NCI-H345 treated with DMSO at 0.1 percent for 48 hours (cell line): ENCODE results near the gene RASAL2.

Experiments
- DNase-seq: peaks from one replicate; lab custom pipeline; 2025; ENCODE audit not compliant: unreplicated experiment; lab: John Stamatoyannopoulos, UW

The RASAL2 gene

DNA sequence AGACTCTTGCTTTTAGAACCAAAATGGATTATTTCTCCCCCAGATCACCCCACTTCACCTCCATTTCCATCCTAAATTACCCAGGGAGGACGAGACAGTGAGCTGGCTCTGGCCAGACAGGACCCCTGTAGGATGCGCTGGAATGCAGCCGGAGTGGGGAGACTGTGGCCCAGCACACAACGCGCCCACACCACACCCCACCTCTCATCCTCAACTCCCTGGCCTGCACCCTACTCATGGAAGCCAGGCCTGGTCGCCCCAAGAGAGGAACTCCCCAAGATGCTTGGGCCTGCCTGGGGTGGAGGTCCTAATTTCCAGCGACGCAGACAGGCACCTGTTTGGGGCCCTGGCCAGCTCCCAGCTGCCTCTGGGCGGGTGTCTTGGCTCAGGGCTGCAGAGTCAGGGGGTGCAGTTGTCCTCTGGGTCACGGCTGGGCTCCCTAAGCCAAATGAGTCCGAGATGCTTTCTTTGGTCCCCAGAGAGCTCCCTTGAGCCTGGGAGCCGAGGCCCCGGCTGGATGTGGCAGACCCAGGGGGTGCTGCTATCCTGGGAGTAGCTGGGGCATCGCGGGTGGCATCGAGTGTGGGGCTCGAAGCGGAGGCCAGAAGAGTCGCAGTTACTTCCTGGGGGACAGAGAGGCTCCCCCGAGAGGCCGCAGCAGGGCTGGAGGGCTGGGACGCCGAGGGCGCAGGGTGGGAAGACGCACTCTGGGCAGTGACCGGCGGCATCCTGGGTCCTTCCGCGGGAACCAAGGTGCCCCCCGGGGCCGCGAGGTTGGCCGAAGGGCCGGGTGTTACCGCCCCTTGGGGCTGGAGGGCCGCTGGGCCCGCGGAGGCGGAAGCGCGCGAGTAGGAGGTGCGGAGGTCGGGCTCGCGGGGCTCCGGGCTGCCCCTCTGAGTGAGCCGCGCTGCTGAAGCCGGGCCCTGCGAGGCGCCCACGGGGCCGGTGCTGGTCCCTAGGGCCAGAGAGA is 392.5 kb downstream of the RASAL2 start:
- no peak for DNase-seq

DNA sequence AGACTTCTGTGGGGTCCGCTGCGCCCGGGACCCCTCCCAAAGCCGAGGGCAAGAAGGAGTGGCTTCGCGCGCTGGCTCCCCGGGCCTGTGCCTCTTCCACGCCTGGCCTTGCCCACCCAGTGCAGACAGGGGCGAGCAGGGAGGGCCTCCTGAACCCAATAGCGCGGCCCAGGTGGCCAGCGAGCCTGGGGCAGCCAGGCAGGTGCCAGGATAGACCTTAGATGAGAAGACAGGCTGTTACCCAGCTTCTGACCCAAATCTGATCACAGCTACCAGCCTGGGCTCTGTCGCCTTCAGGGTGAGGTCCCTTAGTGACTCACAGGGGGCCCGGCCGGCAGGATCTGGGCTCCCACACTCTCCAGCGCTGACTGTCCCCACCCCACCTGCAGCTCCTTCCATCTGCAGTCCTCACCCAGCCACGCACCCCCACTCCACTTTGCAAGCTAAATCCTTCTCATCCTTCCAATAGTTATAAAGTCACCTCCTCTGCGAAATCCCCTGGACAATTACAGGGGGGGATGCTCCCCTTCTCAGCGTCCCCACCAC is 393.2 kb downstream of the RASAL2 start:
- DNase-seq: no peak

DNA sequence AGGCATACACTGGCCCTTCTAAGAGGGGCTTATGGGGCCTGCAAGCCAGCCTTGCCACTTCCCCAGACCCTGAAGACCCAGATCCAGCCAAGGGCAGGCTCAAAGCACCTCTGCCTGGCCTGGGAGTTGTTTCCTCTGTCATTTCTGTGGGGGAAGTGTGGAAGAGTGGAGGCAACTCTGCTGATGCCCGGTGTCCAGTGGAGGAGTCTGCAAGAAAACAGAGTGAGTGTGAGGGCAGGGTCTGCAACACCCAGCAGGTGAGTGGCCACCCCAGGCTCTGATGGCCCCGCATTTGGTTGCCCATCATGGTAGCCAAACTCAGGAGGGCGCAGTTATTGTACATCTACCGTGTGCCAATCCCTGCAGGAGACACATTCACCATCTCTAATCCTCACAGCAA is 394.5 kb downstream of the RASAL2 start:
- no peak for DNase-seq

DNA sequence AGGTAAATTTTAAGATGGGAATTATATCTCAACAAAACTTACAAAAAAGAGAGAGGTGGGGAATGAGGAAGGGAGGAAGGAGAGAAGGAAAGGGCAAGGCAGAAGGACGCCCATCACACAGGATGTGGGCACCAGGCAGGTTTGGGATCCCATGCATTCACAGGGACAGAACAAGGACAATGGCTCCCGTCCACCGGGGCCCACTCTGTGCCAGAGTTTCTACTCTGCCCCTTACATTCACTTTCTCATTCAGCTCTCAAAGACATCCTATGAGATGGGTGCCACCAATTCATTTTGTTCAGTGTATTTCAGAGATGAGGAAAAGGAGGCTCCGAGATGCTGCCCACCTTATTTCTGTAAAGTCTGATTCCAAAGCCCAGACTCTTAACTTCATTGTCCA is 395.5 kb downstream of the RASAL2 start:
- DNase-seq: no peak

DNA sequence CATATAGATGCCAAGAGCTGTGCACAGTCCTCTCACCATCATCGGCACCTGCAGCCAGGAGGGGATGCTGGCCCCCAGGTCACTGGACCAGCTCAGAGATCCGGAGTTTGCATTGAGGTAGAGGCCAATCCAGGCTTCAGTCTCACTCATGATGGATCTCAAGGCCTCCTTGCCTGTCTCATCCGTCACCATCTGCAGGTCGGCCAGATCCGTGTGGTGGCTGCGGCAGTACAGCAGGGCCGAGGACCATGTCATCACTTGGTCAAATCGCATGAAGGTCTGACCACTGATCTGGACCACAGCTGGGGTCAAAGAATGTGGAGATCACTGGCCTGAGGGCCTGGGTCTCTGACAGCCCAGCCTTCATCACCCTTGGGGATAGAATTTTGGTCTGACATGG is 396.2 kb downstream of the RASAL2 start:
- DNase-seq: no peak

DNA sequence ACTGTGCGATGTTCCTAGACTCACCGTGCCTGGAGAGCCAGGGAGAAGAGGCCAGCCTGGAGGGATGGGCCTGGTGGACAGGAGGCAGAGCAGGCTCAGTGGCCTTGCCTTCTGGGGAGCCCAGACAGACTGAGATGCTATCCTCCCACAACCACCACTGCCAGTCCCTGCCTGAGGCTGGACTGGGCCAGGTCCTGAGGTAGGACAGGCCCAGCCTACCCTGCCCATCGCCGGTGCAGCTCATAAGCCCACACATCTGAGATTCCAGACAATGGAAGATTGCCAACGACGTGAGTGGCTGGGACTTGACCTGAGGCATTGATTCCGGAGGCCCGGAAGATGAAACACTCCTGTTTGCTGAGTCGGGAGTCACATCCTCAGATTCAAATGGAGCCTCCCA is 397.1 kb downstream of the RASAL2 start:
- DNase-seq: no peak

DNA sequence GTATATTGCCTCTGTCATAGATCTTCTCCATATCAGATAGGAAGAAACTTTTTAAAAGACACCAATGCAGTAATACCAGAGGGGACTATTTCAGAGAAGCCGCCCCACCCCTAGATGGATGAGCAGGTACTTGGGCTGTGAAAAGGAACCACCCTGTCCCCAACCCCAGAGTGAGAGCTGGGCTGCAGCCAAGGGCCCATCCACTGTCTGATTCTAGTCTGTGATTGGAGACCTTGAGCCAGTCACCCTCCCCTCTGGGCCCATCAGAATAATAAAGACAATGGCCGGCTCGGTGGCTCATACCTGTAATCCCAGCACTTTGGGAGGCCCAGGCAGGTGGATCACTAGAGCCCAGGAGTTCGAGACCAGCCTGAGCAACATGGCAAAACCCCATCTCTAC is 397.8 kb downstream of the RASAL2 start:
- DNase-seq: no peak

DNA sequence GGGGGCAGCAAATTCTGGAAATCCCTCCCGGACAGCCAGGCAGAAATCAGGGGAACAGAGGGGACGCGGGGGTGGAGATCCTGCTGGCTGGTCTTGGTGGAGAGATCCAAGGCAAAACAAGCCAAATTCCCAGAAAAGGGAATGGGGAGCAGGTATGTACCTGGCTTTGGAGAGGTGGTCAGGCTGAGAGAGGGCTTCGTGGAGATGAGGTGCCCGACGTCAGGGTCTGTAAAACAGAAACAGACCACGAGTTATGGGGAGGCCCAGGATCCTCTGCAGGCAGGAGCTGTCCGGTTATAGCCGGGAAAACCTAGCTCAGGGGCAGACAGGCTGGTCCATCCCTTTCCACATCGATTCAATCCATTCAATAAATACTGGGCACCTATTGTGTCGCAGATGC is 398.4 kb downstream of the RASAL2 start:
- DNase-seq: no peak

DNA sequence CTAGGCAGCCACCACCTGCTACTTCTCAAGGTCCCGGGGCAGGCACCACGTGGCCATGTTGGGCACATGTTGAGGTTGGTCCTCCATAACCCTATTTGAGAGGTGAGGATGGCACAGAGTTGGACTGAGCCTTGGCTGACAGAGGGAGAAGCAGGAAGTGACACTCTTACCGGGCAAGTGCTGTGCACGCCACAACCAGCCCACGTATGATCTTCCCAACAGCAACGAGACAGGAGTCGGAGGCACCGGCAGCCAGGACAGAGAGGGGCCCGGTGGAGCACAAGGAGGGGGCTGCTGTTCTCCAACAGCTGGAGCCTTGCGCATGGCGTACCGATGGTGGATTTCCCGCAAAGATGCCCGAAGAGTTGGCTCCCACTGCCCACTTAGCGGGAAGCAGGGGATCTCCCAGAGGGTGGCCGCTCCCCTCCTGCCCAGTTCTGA is 399.4 kb downstream of the RASAL2 start:
- DNase-seq: no peak

DNA sequence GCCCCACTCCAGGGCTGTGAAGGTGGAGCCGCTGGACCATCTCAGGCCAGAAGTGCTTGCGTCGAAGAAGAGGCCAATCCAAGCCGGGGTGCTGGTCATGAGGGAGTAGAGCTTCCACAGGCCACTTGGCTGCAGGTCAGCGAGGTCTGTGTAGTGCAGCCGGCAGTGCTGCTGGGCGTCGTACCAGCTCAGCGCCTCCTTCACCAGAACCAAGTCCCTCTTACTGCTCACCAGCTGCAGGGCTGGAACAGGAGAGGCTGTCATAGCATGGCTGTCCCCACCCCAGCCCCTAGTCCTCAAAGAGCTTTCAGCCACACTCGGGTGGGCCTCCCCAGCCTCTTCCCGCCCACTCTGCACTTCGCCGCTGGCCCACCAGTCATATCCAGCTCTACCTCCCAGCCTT is 400.7 kb downstream of the RASAL2 start:
- DNase-seq: no peak

DNA sequence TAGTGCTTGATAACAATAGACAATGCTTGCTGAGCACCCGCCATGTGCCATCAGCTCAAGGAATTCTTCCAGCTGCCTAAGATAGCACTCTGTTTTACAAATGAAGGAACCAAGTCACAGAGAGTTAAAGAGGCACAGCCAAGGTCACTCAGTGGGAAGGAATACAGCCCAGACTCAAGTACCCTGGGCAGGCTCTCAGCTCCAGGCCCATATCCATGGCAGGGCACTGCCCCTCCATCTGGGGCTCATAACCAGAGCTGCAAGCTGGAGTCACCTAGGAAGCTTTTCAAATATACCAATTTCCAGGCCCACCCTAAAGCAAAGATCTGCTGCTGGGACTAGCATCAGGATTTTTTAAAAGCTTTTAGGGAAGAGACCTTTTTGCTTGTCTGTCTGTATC is 401.3 kb downstream of the RASAL2 start:
- DNase-seq: no peak

DNA sequence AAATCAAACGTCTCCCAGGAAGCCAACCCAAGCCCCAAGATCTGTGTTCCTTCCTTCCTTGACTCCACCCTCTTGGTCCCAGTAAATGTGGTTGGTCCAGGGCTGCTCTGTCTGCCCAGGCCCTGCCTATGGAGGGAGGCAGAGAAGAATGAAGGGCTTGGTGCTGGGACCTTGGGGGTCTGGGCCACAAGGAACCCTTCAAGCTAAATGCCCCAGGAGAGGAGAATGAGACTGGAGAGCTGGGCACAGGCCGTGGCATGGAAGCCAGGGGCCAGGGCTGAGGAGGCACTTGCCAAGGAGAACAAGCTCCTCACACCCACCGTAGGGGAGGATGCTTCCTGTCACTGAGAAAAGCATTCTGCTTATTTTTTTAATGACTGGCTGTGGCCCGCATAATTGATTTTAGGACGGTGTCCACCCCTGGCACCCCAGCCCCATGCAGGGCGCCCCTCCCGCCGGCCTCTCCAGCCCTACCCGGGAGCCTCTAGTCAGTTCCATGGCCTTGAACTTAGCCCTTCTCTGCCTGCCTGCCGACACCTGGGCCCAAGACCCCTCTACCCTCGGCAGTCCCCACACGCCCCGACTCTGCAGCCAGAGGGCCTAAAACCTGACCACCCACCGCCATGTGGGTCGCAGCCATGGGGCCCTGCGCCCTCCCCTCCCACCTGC is 402.0 kb downstream of the RASAL2 start:
- DNase-seq: no peak

DNA sequence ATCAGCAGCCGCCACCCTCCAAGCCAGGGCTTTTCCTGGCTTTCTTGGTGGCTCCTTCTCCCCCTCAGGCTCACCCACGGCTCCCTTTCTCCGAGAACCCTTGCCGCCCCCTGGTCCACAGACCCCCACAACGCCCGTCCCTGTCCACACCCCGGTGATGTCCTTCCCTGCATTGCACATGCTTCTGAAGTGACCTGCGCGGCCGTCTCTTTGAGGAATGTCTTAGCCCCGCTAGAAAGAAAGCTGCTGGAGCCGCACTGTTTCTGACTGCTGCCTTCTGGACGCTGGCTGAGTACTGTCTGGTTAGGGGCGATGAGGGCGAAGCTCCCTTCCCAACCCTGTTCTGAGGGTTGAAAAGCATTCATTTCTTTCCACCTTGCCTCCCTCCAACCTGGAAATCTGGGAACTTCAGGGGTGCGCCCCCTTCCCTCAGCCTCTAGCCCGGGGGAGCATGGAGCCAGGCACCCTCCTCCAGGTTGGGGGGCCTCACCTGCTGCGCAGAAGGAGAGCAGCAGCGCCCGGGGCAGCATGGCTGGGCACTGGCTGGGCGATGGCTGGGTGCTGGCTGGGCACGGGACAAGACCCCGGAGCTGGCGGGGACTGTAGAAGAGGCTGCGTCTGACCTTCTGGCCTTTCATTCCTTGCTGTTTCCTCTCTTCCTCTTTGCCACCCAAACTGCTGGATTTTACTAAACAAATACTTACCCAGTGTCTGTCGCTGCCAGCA is 402.7 kb downstream of the RASAL2 start, which contains the start of gene CLEC20A:
CLEC20A (minus strand) TSS at position 555 of the 726 bp plus-strand sequence; CDS start at position 530, 25 bp downstream.
- DNase-seq: no peak

DNA sequence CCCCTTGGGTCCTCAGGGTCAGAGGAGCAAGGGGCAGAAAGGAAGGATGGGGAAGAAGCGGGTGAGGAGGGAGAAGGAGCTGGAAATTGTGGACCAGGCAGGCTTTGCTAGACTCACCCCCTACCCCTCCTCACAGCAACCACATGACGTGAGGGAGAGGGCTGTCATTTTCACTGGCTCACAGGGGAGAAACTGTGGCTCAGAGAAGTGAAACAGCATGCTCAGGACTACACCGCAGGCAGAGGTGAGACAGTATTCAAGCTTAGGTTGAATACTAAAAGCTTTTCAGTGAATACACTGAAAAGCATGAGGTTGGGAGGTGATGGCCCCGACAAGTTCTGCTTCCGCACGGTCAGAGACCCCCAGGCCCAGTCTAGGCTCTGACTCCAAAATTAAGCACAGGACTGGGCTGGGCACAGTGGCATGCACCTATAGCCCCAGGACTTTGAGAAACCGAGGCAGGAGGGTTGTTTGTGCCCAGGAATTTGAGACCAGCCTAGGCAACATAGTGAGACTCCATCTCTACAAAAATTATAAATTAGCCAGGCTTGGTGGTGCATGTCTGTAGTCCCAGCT is 404.1 kb downstream of the RASAL2 start:
- DNase-seq: no peak

DNA sequence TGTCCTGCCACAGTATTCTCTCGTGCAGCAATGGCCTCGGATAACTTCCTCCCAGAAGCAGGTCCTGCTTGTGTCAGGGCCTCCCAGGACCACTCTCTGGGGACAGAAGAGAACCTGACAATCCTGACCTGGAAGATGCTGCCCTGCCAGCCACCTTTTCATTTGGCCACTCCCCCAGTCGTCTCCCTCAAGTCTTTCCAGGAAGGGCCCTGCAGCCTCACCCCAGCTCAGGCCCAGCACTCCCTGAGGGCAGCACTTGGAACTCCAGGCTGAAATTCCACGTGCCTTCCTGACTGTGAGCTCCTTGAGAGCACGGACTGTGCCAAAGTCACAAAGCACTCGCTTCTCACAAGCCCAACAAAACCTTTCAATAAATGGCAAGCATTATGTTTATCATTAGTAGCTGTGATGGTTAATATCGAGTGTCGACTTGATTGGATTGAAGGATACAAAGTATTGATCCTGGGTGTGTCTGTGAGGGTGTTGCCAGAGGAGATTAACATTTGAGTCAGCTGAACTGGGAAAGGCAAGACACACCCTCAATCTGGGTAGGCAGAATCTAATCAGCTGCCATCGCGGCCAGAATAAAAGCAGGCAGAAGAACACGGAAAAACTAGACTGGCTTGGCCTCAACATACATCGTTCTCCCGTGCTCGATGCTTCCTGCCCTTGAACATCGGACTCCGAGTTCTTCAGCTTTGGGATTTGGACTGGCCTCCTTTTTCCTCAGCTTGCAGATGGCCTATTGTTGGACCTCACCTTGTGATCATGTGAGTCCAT is 405.2 kb downstream of the RASAL2 start:
- DNase-seq: no peak

DNA sequence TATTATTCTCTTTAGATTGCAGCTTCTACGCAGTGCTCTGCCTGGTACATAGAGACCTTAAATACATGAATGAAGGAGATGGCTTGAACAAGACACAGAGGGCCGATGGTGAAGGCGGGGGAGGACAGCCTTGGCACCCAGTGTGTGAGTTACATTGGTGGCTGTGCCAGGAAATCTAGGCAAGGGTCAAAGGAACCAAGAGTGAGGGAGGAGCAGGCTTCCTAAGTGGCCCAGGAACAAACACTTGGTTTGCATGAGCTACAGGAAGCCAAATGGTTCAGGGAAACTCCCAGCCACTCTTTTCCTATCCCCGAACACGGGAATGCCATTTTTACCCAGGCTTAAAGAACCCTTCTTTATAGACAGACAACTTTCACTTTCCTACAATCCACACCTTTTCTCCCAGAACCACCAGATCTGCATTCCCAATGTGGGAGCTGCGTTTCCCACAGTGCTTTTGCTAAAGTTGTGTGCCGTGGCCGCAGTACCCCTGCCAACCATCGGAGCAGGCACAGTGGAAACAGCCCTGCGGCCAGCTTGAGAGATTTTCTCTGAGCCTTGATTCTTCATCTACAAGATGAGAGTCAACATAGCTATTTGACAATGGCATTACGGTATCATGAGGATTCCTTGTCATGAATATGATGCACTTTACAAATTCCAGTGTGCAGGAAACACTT is 406.3 kb downstream of the RASAL2 start:
- no peak for DNase-seq

DNA sequence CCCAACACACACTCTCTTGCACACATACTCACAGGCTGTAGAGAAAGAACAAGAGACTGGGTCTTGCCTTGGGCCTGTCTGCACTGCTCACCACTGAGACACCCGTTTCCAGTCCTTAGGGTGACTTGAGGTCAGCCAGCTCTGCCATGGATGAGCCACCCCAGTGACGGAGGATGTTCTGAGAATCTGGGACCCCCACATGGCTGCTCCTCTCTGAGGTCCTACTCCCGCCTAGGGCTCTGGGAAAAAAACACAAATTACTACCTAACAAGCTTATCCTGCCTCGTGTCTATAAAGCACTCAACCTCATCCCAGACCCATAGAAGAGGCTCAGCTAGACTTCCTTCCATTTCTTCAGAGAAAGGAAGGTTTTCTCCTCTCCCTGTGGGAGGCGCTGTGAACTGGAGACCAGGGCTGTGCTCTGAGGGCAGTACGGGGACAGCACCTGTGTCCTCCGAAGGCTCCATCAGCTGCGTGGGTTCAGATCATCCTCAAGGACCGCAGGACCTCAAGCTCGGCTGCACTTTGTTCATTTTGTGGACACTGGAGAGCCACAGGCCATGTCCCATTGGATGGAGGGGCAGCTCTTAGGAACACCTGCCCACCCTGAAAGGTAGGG is 407.1 kb downstream of the RASAL2 start:
- no peak for DNase-seq

DNA sequence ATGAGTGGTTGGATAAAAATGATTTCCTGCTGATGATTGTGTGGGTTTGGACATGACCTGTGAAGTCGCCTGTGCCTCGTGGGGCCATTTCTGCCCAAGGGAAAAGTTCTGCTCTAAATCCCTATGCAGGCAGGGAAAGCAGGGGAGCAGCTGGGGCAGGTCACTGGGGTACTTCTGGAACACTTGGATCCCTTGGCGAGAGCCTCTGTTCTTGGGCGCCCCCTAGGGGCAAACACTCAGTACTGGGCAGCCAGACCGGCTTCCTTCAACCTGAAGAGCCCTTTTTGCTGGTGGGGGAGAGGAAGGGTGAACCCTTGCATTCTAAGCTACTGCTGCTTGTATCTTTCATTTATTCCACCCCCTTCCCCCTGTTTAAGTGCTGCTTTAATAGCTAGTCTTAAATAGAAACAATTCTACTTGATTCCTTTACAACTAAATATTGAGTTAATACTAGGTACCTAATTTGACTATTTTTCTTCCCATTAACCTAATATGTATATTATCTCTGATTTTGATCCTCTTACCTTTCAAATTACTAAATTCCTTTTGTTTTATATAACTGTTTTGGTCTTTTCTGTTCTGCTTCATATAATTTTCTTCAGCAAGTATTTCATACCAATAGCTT is 407.9 kb downstream of the RASAL2 start:
- DNase-seq: no peak

DNA sequence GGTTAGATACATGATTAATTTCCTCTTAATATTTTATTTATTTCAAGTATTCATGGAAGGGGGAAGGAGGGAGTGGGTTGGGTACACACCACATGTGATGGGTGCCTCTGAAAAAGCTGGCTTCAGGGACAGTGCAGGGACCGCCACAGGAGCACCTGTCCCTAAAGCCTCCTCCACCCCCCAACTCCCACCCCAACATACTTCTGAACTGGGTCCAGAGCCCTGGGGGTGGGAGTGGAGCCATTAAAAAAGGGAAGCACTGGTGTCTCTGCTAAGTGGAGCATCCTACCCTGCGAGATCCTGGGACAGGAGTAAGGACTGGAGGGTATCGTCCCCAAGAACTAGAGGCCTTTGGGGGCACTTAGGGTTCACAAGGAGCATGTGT is 408.4 kb downstream of the RASAL2 start:
- no peak for DNase-seq
